ENCODE measurements around the gene FBXO11. TPM values are rescaled to one million over a fixed set of nuclear protein-coding genes. Genes with fewer than 3 reads are reported as not detected.

FBXO11 gene
- total RNA-seq, 1 donor, result 57.9 TPM

DNA sequence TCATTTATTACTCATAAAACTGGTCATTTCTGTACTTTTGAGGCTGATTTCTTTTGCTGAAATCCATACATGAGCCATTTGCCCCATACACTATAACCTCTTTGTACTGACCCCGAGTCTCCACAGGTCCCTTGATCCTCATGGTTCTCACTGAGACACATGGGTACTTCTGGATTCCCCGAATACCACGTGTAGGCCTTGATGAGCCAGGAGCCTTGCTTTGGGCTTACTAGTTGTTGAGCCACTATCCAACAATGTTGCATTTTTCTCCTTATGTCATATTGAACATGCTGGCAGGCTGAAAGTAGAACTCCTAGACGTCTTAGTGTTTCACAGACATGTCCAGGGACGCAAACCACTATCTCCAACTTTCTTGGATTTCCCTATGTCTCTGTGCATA, 2.4 kb upstream of the FBXO11 start:
- H3K9me3 ChIP-seq (ENCODE audit: low read depth, low read length), result no peaks in the 10 kb centered on the region
- TF ChIP-seq, protein P1, sequence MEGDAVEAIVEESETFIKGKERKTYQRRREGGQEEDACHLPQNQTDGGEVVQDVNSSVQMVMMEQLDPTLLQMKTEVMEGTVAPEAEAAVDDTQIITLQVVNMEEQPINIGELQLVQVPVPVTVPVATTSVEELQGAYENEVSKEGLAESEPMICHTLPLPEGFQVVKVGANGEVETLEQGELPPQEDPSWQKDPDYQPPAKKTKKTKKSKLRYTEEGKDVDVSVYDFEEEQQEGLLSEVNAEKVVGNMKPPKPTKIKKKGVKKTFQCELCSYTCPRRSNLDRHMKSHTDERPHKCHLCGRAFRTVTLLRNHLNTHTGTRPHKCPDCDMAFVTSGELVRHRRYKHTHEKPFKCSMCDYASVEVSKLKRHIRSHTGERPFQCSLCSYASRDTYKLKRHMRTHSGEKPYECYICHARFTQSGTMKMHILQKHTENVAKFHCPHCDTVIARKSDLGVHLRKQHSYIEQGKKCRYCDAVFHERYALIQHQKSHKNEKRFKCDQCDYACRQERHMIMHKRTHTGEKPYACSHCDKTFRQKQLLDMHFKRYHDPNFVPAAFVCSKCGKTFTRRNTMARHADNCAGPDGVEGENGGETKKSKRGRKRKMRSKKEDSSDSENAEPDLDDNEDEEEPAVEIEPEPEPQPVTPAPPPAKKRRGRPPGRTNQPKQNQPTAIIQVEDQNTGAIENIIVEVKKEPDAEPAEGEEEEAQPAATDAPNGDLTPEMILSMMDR (IDR thresholded peaks at IDR 0.05; ENCODE audit: extremely low read depth, low read depth, low read length), result no peak
- peaks cover 3% of the 10 kb centered on the region for H3K4me1 ChIP-seq (ENCODE audit: insufficient read depth, low read length)
- no peak overlapping the region for H2AFZ ChIP-seq (ENCODE audit: low read length)
- peaks cover 20% of the 10 kb centered on the region for H3K79me2 ChIP-seq (ENCODE audit: insufficient read depth, low read length)
- H4K20me1 ChIP-seq (ENCODE audit: insufficient read depth, low read length), result peaks cover 11% of the 10 kb centered on the region
- H3K27me3 ChIP-seq (ENCODE audit: insufficient read depth, low read length), result no peaks in the 10 kb centered on the region
- no peaks in the 10 kb centered on the region for H3K36me3 ChIP-seq (ENCODE audit: insufficient read depth, low read length)
- DNase-seq (ENCODE audit: insufficient read length, low spot score, missing footprints), result no peak
- no peak overlapping the region for H3K4me2 ChIP-seq (ENCODE audit: insufficient read depth, low read length)
- H3K4me3 ChIP-seq (ENCODE audit: insufficient read depth, low read length), result no peak overlapping the region
- H3K27ac ChIP-seq (ENCODE audit: low read depth, low read length), result no peak overlapping the region

DNA sequence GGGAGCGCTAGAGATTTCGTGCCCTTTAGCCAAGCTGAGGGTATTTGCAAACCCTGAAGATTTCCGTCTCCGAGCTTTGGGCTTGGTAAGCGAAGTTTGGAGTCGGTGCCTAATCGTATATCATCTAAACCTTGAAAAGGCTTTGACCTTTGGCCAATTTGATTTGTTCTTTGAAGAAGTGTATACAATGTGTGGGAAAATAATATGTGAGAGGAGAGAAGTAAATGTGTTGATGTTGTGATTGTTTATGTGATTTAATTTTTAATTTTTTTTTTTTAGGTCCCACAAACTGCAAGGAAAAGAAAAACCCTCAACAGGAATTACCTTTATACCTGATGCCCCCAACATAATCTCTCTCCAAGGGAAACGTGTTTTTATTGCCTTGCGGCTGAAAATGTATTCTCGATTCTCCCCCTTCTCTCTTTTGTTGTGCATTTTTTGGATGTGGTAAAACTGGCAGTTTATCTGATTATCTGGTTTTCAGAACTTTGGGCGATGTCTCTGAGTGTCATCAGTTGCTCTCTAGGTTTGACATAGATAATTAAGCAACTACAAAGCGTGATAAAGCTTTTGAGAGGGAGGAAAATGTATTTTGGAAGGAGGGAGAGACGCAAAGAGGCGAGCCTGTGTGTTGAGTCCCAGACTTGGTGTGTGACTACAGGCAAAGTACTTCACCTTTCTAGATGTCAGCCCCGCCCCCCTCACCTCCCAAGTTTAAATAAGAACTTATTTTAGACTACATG, 912 bp upstream of the FBXO11 start:
- Histone ChIP-seq H3K4me2 (ENCODE audit: insufficient read depth, low read length) (peak overlapping the region; percentile 86), H2AFZ (ENCODE audit: low read length) (peak overlapping the region; percentile 90), H4K20me1 (ENCODE audit: insufficient read depth, low read length) (peaks cover 24% of the 10 kb centered on the region), H3K9me3 (ENCODE audit: low read depth, low read length) (no peaks in the 10 kb centered on the region), H3K4me1 (ENCODE audit: insufficient read depth, low read length) (peaks cover 8% of the 10 kb centered on the region), H3K4me3 (ENCODE audit: insufficient read depth, low read length) (peak overlapping the region; percentile 90), H3K36me3 (ENCODE audit: insufficient read depth, low read length) (no peaks in the 10 kb centered on the region), H3K27ac (ENCODE audit: low read depth, low read length) (peak overlapping the region; percentile 85), H3K79me2 (ENCODE audit: insufficient read depth, low read length) (peaks cover 35% of the 10 kb centered on the region), H3K27me3 (ENCODE audit: insufficient read depth, low read length) (no peaks in the 10 kb centered on the region)
- TF ChIP-seq, protein P1 (IDR thresholded peaks at IDR 0.05; ENCODE audit: extremely low read depth, low read depth, low read length), result peak; percentile 71
- DNase-seq (ENCODE audit: insufficient read length, low spot score, missing footprints), result no peak

DNA sequence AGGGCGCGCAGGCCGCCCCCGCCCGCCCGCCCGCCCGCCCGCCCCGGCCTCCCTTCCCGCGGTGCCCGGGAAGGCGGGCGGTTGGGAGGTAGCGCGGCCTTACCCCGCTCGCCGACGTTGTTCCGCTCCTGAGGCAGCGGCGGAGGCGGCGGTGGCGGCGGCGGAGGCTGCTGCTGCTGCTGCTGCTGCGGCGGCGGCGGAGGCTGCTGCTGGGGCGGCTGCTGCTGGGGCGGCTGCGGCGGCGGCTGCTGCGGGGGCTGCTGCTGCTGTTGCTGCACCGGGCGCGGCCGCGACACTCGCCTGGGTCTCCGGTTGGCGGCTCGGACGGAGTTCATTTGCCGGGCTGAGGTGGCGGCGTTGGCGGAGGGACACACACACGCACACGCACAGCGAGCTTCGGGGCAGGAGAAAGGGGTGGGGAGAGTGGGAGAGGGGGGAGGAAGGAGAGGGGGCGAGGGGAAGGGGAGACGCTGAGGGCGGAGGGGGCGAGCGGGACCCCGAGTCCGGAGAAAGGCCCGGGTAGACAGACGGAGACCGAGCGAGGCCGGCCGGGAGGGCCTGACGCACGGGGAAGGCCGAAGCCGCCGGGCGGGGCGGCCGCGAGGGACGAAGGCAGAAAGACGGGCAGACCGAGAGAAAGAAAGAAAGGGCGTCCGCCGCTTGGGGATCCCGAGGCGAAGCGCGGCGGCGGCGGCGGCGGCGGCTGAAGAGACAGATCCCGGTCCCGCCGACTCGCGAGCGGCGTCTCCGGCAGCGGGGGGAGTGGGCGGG, 727 bp downstream of the FBXO11 start:
- Histone ChIP-seq H4K20me1 (ENCODE audit: insufficient read depth, low read length) (peaks cover 30% of the 10 kb centered on the region), H3K27ac (ENCODE audit: low read depth, low read length) (peak overlapping the region; percentile 93), H3K4me2 (ENCODE audit: insufficient read depth, low read length) (no peak overlapping the region), H3K4me1 (ENCODE audit: insufficient read depth, low read length) (peaks cover 8% of the 10 kb centered on the region), H3K27me3 (ENCODE audit: insufficient read depth, low read length) (no peaks in the 10 kb centered on the region), H3K4me3 (ENCODE audit: insufficient read depth, low read length) (peak overlapping the region; percentile 90), H3K36me3 (ENCODE audit: insufficient read depth, low read length) (no peaks in the 10 kb centered on the region), H3K9me3 (ENCODE audit: low read depth, low read length) (no peaks in the 10 kb centered on the region), H3K79me2 (ENCODE audit: insufficient read depth, low read length) (peaks cover 48% of the 10 kb centered on the region), H2AFZ (ENCODE audit: low read length) (no peak overlapping the region)
- peak; percentile 82 for DNase-seq (ENCODE audit: insufficient read length, low spot score, missing footprints)
- TF ChIP-seq, protein P1 (IDR thresholded peaks at IDR 0.05; ENCODE audit: extremely low read depth, low read depth, low read length), result no peak

Measured in osteoblast (primary cell).